Measurements from ENCODE around the gene RPL10A.

The RPL10A gene

GRCh38 chr6:35474131-35474941, 6.1 kb downstream of the RPL10A start:
- no peaks in the 10 kb centered on the region for H4K20me1 ChIP-seq (ENCODE audit: insufficient read depth, low read length)
- no peaks in the 10 kb centered on the region for H3K27me3 ChIP-seq (ENCODE audit: insufficient read depth, low read length)
- no peak overlapping the region for H3K4me3 ChIP-seq (ENCODE audit: low read depth, low read length, poor library complexity, severe bottlenecking)
- H3K4me2 ChIP-seq (ENCODE audit: low read length): no peak overlapping the region
- H3K9ac ChIP-seq (ENCODE audit: low read length): no peak overlapping the region
- H3K27ac ChIP-seq (ENCODE audit: low read depth, low read length, poor library complexity, severe bottlenecking): no peak overlapping the region
- H3K9me3 ChIP-seq (ENCODE audit: low read length): no peaks in the 10 kb centered on the region
- H3F3A ChIP-seq (ENCODE audit: insufficient read depth, low read length): peaks cover 15% of the 10 kb centered on the region; the same call in 1 of the 2 replicates
- TF ChIP-seq CTCF (IDR thresholded peaks at IDR 0.05; ENCODE audit: low read length) (no peak), EZH2 (IDR thresholded peaks at IDR 0.05; ENCODE audit: borderline replicate concordance, low read length) (no peak)
- no peak overlapping the region for H2AFZ ChIP-seq (ENCODE audit: low read length)
- peaks cover 29% of the 10 kb centered on the region for H3K4me1 ChIP-seq (ENCODE audit: insufficient read depth, low read length, severe bottlenecking)
- peaks cover 5% of the 10 kb centered on the region; the same call in 1 of the 2 replicates for H3K79me2 ChIP-seq (ENCODE audit: insufficient read depth, low read length)
- no peaks in the 10 kb centered on the region for H3K9me2 ChIP-seq (ENCODE audit: low read depth, low read length)
- peaks cover 51% of the 10 kb centered on the region for H3K36me3 ChIP-seq (ENCODE audit: insufficient read depth, low read length)

- Histone ChIP-seq H3K27me3 (ENCODE audit: insufficient read depth, low read length) (no peaks in the 10 kb centered on the region), H3K9ac (ENCODE audit: low read length) (no peak overlapping the region), H3K36me3 (ENCODE audit: insufficient read depth, low read length) (peaks cover 44% of the 10 kb centered on the region), H3K9me3 (ENCODE audit: low read length) (no peaks in the 10 kb centered on the region), H2AFZ (ENCODE audit: low read length) (no peak overlapping the region), H3K79me2 (ENCODE audit: insufficient read depth, low read length) (no peaks in the 10 kb centered on the region), H3K9me2 (ENCODE audit: low read depth, low read length) (no peaks in the 10 kb centered on the region), H3K4me1 (ENCODE audit: insufficient read depth, low read length, severe bottlenecking) (peaks cover 24% of the 10 kb centered on the region), H3K4me2 (ENCODE audit: low read length) (no peak overlapping the region), H3F3A (ENCODE audit: insufficient read depth, low read length) (0 out of 2 replicates have a peak, but pooled peaks cover 9% of the 10 kb centered on the region), H4K20me1 (ENCODE audit: insufficient read depth, low read length) (no peaks in the 10 kb centered on the region), H3K4me3 (ENCODE audit: low read depth, low read length, poor library complexity, severe bottlenecking) (no peak overlapping the region), H3K27ac (ENCODE audit: low read depth, low read length, poor library complexity, severe bottlenecking) (no peak overlapping the region)
- no peak for TF ChIP-seq EZH2 (IDR thresholded peaks at IDR 0.05; ENCODE audit: borderline replicate concordance, low read length)
- no peak for TF ChIP-seq CTCF (IDR thresholded peaks at IDR 0.05; ENCODE audit: low read length)
These were observed 6.9 kb downstream of the RPL10A start for GRCh38 chr6:35474942-35475570.

- Histone ChIP-seq H3K36me3 (ENCODE audit: insufficient read depth, low read length) (peaks cover 39% of the 10 kb centered on the region), H3K4me1 (ENCODE audit: insufficient read depth, low read length, severe bottlenecking) (peaks cover 18% of the 10 kb centered on the region), H3K9me2 (ENCODE audit: low read depth, low read length) (no peaks in the 10 kb centered on the region), H3F3A (ENCODE audit: insufficient read depth, low read length) (0 out of 2 replicates have a peak, but pooled peaks cover 6% of the 10 kb centered on the region), H3K4me3 (ENCODE audit: low read depth, low read length, poor library complexity, severe bottlenecking) (no peak overlapping the region), H3K27ac (ENCODE audit: low read depth, low read length, poor library complexity, severe bottlenecking) (no peak overlapping the region), H3K9ac (ENCODE audit: low read length) (no peak overlapping the region), H2AFZ (ENCODE audit: low read length) (no peak overlapping the region), H4K20me1 (ENCODE audit: insufficient read depth, low read length) (no peaks in the 10 kb centered on the region), H3K79me2 (ENCODE audit: insufficient read depth, low read length) (no peaks in the 10 kb centered on the region), H3K27me3 (ENCODE audit: insufficient read depth, low read length) (no peaks in the 10 kb centered on the region), H3K9me3 (ENCODE audit: low read length) (no peaks in the 10 kb centered on the region), H3K4me2 (ENCODE audit: low read length) (no peak overlapping the region)
- no peak for TF ChIP-seq EZH2 (IDR thresholded peaks at IDR 0.05; ENCODE audit: borderline replicate concordance, low read length)
- no peak for TF ChIP-seq CTCF (IDR thresholded peaks at IDR 0.05; ENCODE audit: low read length)
These were observed 7.4 kb downstream of the RPL10A start for GRCh38 chr6:35475573-35475972.

All from OCI-LY1 (cell line).